ENCODE measurements around the gene MRFAP1L1.

The MRFAP1L1 gene

DNA sequence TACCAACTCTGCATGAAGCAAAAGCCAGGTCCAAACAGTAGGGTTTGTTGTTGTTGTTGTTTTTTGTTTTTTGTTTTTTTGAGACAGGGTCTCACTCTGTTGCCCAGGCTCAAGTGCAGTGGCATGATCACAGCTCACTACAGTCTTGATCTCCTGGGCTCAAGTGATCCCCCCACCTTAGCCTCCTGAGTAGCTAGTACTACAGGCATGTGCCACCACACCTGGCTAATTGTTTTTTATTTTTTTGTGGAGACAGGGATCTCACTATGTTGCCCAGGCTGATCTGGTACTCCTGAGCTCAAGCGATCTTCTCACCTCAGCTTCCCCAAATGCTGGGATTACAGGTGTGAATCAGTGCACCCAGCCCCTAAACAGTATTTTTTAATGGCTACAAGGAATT is 9.8 kb downstream of the MRFAP1L1 start:
- Histone ChIP-seq H3K9me2 (ENCODE audit: low read depth, low read length) (no peaks in the 10 kb centered on the region), H3K79me2 (ENCODE audit: insufficient read depth, low read length) (no peaks in the 10 kb centered on the region), H3K27ac (ENCODE audit: low read depth, low read length, poor library complexity, severe bottlenecking) (no peak overlapping the region), H3K9ac (ENCODE audit: low read length) (no peak overlapping the region), H3F3A (ENCODE audit: insufficient read depth, low read length) (no peaks in the 10 kb centered on the region), H3K9me3 (ENCODE audit: low read length) (no peaks in the 10 kb centered on the region), H3K4me2 (ENCODE audit: low read length) (no peak overlapping the region), H3K4me3 (ENCODE audit: low read depth, low read length, poor library complexity, severe bottlenecking) (no peak overlapping the region), H3K36me3 (ENCODE audit: insufficient read depth, low read length) (no peaks in the 10 kb centered on the region; the same call in 1 of the 2 replicates), H2AFZ (ENCODE audit: low read length) (no peak overlapping the region), H3K4me1 (ENCODE audit: insufficient read depth, low read length, severe bottlenecking) (no peaks in the 10 kb centered on the region), H4K20me1 (ENCODE audit: insufficient read depth, low read length) (no peaks in the 10 kb centered on the region), H3K27me3 (ENCODE audit: insufficient read depth, low read length) (no peaks in the 10 kb centered on the region)
- TF ChIP-seq, protein P1, sequence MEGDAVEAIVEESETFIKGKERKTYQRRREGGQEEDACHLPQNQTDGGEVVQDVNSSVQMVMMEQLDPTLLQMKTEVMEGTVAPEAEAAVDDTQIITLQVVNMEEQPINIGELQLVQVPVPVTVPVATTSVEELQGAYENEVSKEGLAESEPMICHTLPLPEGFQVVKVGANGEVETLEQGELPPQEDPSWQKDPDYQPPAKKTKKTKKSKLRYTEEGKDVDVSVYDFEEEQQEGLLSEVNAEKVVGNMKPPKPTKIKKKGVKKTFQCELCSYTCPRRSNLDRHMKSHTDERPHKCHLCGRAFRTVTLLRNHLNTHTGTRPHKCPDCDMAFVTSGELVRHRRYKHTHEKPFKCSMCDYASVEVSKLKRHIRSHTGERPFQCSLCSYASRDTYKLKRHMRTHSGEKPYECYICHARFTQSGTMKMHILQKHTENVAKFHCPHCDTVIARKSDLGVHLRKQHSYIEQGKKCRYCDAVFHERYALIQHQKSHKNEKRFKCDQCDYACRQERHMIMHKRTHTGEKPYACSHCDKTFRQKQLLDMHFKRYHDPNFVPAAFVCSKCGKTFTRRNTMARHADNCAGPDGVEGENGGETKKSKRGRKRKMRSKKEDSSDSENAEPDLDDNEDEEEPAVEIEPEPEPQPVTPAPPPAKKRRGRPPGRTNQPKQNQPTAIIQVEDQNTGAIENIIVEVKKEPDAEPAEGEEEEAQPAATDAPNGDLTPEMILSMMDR (IDR thresholded peaks at IDR 0.05; ENCODE audit: low read length), result no peak
- no peak for TF ChIP-seq EZH2 (IDR thresholded peaks at IDR 0.05; ENCODE audit: borderline replicate concordance, low read length)

DNA sequence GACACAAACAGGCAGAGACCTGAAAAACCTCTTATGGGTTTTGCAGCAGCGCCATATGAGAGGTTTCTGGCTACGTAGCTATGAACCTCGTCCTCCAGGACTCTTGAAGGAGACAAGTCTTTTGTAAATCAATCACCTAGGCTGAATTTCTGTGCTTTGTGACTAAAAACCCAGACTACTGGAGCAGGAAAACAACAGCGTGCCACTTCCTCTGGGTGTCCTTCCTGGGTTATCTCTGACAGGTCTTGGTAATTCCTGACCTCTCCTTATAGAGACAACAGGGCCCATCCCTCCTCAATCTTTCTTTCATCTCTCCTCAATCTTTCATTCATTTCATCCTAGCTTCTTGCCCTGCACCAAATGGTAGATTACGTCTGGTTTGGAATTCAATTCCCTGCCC is 10.3 kb downstream of the MRFAP1L1 start:
- TF ChIP-seq, protein P1 (IDR thresholded peaks at IDR 0.05; ENCODE audit: low read length), result no peak
- TF ChIP-seq EZH2 (IDR thresholded peaks at IDR 0.05; ENCODE audit: borderline replicate concordance, low read length), result no peak
- H3F3A ChIP-seq (ENCODE audit: insufficient read depth, low read length), result no peaks in the 10 kb centered on the region
- no peaks in the 10 kb centered on the region for H3K4me1 ChIP-seq (ENCODE audit: insufficient read depth, low read length, severe bottlenecking)
- H3K79me2 ChIP-seq (ENCODE audit: insufficient read depth, low read length), result no peaks in the 10 kb centered on the region
- H4K20me1 ChIP-seq (ENCODE audit: insufficient read depth, low read length), result no peaks in the 10 kb centered on the region
- H3K36me3 ChIP-seq (ENCODE audit: insufficient read depth, low read length), result no peaks in the 10 kb centered on the region; the same call in 1 of the 2 replicates
- H3K9me3 ChIP-seq (ENCODE audit: low read length), result no peaks in the 10 kb centered on the region
- H2AFZ ChIP-seq (ENCODE audit: low read length), result no peak overlapping the region
- no peaks in the 10 kb centered on the region for H3K9me2 ChIP-seq (ENCODE audit: low read depth, low read length)
- no peak overlapping the region for H3K4me3 ChIP-seq (ENCODE audit: low read depth, low read length, poor library complexity, severe bottlenecking)
- H3K27ac ChIP-seq (ENCODE audit: low read depth, low read length, poor library complexity, severe bottlenecking), result no peak overlapping the region
- H3K4me2 ChIP-seq (ENCODE audit: low read length), result no peak overlapping the region
- no peak overlapping the region for H3K9ac ChIP-seq (ENCODE audit: low read length)
- no peaks in the 10 kb centered on the region for H3K27me3 ChIP-seq (ENCODE audit: insufficient read depth, low read length)

DNA sequence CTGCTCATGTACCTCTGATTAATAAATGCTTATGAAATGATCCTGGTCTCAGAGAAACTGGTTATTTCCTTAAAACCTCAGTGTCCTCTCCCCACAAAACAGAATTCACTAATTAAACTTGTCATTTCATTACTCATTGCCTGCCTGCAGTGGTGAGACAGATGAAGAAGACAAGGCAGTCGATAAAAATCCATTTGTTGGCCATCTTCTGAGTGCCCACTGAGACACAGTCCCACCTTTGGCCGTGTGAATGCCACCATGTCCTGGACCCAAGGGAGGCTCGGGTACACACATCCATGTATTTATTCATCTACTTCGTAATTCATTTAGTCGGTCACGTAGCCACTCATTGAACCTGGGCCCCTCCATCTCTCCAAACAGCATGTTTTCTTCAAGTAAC is 12.5 kb downstream of the MRFAP1L1 start:
- no peak overlapping the region for H3K4me3 ChIP-seq (ENCODE audit: low read depth, low read length, poor library complexity, severe bottlenecking)
- H3K79me2 ChIP-seq (ENCODE audit: insufficient read depth, low read length), result no peaks in the 10 kb centered on the region
- H2AFZ ChIP-seq (ENCODE audit: low read length), result no peak overlapping the region
- no peak overlapping the region for H3K9ac ChIP-seq (ENCODE audit: low read length)
- H3K27me3 ChIP-seq (ENCODE audit: insufficient read depth, low read length), result no peaks in the 10 kb centered on the region
- no peak overlapping the region for H3K4me2 ChIP-seq (ENCODE audit: low read length)
- TF ChIP-seq, protein P1 (IDR thresholded peaks at IDR 0.05; ENCODE audit: low read length), result no peak
- no peak for TF ChIP-seq EZH2 (IDR thresholded peaks at IDR 0.05; ENCODE audit: borderline replicate concordance, low read length)
- H3K9me3 ChIP-seq (ENCODE audit: low read length), result no peaks in the 10 kb centered on the region
- H3K9me2 ChIP-seq (ENCODE audit: low read depth, low read length), result no peaks in the 10 kb centered on the region
- no peaks in the 10 kb centered on the region for H4K20me1 ChIP-seq (ENCODE audit: insufficient read depth, low read length)
- H3F3A ChIP-seq (ENCODE audit: insufficient read depth, low read length), result no peaks in the 10 kb centered on the region
- H3K27ac ChIP-seq (ENCODE audit: low read depth, low read length, poor library complexity, severe bottlenecking), result no peak overlapping the region
- no peaks in the 10 kb centered on the region for H3K36me3 ChIP-seq (ENCODE audit: insufficient read depth, low read length)
- no peaks in the 10 kb centered on the region for H3K4me1 ChIP-seq (ENCODE audit: insufficient read depth, low read length, severe bottlenecking)

All from OCI-LY1 (cell line).